Gastrocnemius medialis (tissue), 4 donors: ENCODE data around the gene TAF1B. TPM values are rescaled to one million over a fixed set of nuclear protein-coding genes. Genes with fewer than 3 reads are reported as not detected.

Experiments used
- ATAC-seq, 2 donors: fragments of 150-250 bp; one replicate each; pipeline ENCODE4 v1.9.1; 2016
- DNase-seq, 2 donors: peaks; one replicate each; pipeline ENCODE4 v3.0.0-alpha.2; 2019
- H3K27ac ChIP-seq, 4 donors: fragments of 200-600 bp; sonication (generic); 1 replicate in 1 of 4; 2 replicates in 3 of 4; pipeline ENCODE4 v1.5.1; 2016 to 2018; ENCODE audit warnings: mild to moderate bottlenecking in 2 of 4, moderate library complexity in 1 of 4
- H3K27me3 ChIP-seq, 3 donors: fragments of 200-600 bp; sonication (generic) in 2 of 3; 1 replicate in 1 of 3; 2 replicates in 2 of 3; pipeline versions ENCODE4 v1.5.1 to v1.6.0; 2016 to 2019; ENCODE audit warnings: mild to moderate bottlenecking in 1 of 3, moderate library complexity in 1 of 3
- H3K36me3 ChIP-seq, 2 donors: fragments of 200-600 bp; sonication (generic) in 1 of 2; one replicate each; pipeline ENCODE4 v1.5.1; 2017 to 2018
- H3K4me1 ChIP-seq, 2 donors: fragments of 200-600 bp; sonication (generic) in 1 of 2; one replicate each; pipeline ENCODE4 v1.5.1; 2016 to 2017; ENCODE audit warnings: mild to moderate bottlenecking in 2 of 2
- H3K4me3 ChIP-seq, 4 donors: fragments of 200-600 bp; sonication (generic) in 3 of 4; 1 replicate in 1 of 4; 2 replicates in 3 of 4; pipeline ENCODE4 v1.5.1; 2016 to 2019; ENCODE audit warnings: mild to moderate bottlenecking in 2 of 4
- H3K9me3 ChIP-seq, 3 donors: fragments of 200-600 bp; sonication (generic) in 2 of 3; 1 replicate in 1 of 3; 2 replicates in 2 of 3; pipeline ENCODE4 v1.5.1; 2016 to 2019
- POLR2A ChIP-seq, 2 donors: fragments of 450-650 bp; IDR thresholded peaks; one replicate each; pipeline ENCODE4 v1.6.1; 2017; ENCODE audit warnings: antibody characterized with exemption in 2 of 2, mild to moderate bottlenecking in 2 of 2, moderate library complexity in 2 of 2
- in situ Hi-C, 4 donors: fragments of 200-750 bp; cut with MboI; loops; one replicate each; pipeline versions ENCODE4 v1.15.0 to v1.8.0; 2017; ENCODE audit warnings: low sequenced_read_pairs in 4 of 4
- intact Hi-C: fragments of 100-400 bp; cut with DNase I; formaldehyde crosslinking; loops from one replicate; pipeline ENCODE4 v1.15.1; 2023; ENCODE audit warnings: low total_unique reads
- total RNA-seq, 4 donors: library from RNA; depleted of rRNA; stranded (reverse); fragments of >200 nt; gene quantifications; one replicate each; pipeline versions ENCODE4 v1.1.0 to v1.2.3, GENCODE V29; 2016
- TF ChIP-seq, protein P1 (sequence below), 5 experiments: fragments of 450-650 bp in 3 of 5; fragments of 200-600 bp in 2 of 5; sonication (generic) in 2 of 5; IDR thresholded peaks in 4 of 5; conservative IDR thresholded peaks in 1 of 5; 1 replicate in 4 of 5; 2 replicates in 1 of 5; pipeline ENCODE4 v1.5.1; 2016 to 2019; ENCODE audit warnings: antibody characterized with exemption in 5 of 5, mild to moderate bottlenecking in 3 of 5, moderate library complexity in 3 of 5

TAF1B gene
- total RNA-seq, 4 donors from 2014 or later, result 5.0 to 8.4 (median 7.3) TPM

DNA sequence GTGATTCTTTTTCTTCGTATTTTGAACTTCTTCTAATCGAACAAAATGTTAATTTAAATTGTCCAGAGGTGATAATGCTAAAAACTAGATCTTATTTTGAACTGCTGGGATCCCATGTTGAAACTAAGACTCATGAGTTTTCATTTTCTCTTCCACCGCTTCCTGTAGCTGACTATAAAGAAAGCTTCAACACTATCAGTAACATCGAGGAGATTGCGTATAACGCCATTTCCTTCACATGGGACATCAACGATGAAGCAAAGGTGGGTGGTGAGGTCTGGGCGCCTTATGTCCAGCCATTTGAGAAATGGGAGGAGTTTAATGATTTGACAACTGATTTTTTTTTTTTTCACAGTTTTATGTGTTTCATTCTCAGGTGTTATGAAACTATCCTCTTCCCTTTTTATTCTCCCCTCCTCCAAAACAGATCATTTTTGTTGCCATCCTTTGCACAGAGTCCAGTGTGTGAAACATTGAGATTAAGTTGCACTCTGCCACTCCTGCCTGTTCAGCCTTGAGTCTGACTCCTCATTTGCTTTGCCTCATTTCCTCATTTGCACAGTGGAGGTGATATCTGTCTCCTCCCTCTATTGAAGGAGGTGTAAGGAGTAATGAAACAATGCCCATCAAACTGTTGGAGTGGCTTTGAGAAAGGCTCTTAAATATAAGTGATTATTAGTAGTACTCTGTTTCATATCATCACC lies 122.0 kb downstream of the TAF1B start:
- Histone ChIP-seq H3K4me1 (no peaks in the 10 kb centered on the region), H3K9me3 (no peaks in the 10 kb centered on the region), H3K4me3 (no peak overlapping the region), H3K27ac (no peak overlapping the region), H3K27me3 (no peaks in the 10 kb centered on the region), H3K36me3 (no peaks in the 10 kb centered on the region)
- intact Hi-C loops (no loop called here), in situ Hi-C loops (no loop called here)
- TF ChIP-seq, protein P1, sequence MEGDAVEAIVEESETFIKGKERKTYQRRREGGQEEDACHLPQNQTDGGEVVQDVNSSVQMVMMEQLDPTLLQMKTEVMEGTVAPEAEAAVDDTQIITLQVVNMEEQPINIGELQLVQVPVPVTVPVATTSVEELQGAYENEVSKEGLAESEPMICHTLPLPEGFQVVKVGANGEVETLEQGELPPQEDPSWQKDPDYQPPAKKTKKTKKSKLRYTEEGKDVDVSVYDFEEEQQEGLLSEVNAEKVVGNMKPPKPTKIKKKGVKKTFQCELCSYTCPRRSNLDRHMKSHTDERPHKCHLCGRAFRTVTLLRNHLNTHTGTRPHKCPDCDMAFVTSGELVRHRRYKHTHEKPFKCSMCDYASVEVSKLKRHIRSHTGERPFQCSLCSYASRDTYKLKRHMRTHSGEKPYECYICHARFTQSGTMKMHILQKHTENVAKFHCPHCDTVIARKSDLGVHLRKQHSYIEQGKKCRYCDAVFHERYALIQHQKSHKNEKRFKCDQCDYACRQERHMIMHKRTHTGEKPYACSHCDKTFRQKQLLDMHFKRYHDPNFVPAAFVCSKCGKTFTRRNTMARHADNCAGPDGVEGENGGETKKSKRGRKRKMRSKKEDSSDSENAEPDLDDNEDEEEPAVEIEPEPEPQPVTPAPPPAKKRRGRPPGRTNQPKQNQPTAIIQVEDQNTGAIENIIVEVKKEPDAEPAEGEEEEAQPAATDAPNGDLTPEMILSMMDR (IDR thresholded peaks at IDR 0.05 in 4 of 5, conservative IDR thresholded peaks at IDR 0.05 in 1 of 5), result no peak
- TF ChIP-seq POLR2A (IDR thresholded peaks at IDR 0.05), result no peak
- DNase-seq (no peak), ATAC-seq (no peak)

DNA sequence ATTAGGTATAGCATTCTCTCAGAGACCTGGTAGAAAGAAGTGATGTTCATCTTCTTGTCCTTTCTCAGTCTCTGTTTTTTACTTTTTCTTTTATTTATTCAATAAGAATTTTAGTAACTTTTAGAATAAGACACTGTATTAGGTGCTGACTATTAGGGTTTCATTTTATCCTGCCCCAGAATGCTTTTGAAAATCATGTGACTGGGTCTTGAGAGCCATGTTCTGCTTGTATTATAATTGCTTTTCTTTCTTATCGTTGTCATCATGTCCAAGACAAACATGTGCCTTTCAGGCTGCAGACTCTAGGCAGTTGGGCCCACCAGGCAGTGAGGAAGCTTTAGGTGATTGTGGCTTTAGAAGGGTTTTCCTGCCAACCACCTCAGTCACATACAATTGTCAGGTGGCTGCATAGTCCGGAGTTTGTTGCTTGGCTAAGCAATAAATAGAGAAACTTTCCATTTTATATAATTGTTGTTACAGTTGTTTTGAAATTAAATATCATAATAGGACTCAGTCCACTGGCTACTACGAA lies 123.3 kb downstream of the TAF1B start:
- no peak for ATAC-seq
- in situ Hi-C loops, result no loop called here
- H3K36me3 ChIP-seq, result no peaks in the 10 kb centered on the region
- H3K9me3 ChIP-seq, result no peaks in the 10 kb centered on the region
- intact Hi-C loops, result no loop called here
- H3K4me1 ChIP-seq, result no peaks in the 10 kb centered on the region
- TF ChIP-seq, protein P1 (IDR thresholded peaks at IDR 0.05 in 4 of 5, conservative IDR thresholded peaks at IDR 0.05 in 1 of 5), result no peak
- no peak for TF ChIP-seq POLR2A (IDR thresholded peaks at IDR 0.05)
- no peak overlapping the region for H3K27ac ChIP-seq
- no peaks in the 10 kb centered on the region for H3K27me3 ChIP-seq
- no peak for DNase-seq
- no peak overlapping the region for H3K4me3 ChIP-seq

DNA sequence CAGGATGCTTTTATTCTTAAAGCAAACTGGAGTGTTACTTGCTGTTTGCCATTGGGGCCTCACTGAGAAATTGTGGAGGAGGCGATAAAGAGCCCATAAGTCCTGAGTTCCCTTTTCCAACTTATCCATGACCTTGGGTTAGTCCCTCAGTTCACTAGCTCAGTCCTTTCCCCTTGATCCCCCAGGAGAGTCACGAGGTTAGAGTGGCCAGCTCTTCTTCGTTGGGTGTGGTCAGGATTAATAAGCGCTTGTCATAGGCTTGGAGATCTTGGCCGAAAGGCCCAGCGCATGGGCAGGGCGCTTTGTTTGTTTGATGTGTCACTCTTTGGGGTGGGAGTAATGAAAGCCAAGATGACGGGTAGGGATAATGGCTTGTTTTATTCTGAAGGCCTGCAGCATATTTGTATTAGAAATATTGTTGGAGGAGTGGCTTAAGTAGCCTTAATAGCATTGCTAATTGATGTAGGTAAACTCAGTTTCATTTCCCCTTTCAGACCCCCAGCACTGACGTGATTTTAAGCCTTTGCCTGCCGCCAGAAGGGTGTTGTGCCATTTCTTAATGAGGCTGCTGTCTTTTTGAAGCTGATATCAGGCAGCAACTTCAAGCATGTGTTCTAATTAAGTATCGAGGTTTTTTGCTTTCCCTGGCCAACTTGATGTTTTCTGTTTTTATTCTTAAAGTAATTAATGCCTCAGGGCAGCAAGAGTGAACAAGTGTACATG lies 123.9 kb downstream of the TAF1B start:
- H3K9me3 ChIP-seq, result no peaks in the 10 kb centered on the region
- in situ Hi-C loops, result no loop called here

DNA sequence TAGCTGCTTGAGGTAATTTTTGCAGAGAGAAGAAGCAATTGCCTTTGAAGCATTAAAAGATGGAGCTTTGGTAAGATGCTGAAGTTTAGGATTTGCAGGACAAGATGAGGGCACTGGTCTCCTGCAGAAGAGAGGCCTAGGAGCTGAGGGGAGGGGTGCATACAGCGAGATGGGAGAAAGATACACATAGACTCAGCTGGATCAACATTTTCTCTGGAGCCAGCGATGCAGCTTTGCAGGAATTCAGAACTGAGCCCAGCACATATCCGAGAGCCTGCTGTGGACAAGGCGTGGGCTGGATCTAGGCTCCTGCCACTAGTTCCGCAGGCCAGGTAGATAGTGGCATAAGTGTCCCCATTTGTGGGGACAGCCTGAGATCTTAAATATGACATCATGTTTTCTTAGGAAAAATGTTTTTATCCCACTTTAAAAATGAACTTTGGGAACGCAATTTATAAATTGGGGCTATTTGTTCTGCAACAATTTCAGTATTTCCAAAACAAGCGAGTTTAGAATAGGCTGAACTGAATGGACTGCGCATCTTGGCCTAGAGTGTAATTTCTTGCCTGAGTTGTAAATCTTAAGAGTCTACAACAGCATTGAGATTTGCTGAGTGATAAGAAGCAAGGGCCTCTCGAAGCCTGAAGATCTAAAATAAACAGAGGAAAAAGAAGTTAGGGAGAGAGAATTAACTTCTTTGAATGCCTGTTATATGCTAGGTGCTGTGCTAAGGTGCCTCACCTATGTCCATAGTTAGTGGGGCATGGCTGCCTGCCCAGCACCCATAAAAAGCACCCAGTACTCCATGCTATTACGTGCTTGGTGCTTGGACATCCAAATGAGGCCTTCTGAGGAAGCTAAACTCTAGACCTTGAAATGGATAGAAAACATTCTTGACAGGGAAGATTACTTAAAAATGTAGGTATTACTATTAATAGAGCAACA lies 125.6 kb downstream of the TAF1B start:
- no peak overlapping the region for H3K27ac ChIP-seq
- H3K27me3 ChIP-seq, result no peaks in the 10 kb centered on the region
- in situ Hi-C loops (no loop called here), intact Hi-C loops (no loop called here)
- no peak for TF ChIP-seq POLR2A (IDR thresholded peaks at IDR 0.05)
- TF ChIP-seq, protein P1 (IDR thresholded peaks at IDR 0.05 in 4 of 5, conservative IDR thresholded peaks at IDR 0.05 in 1 of 5), result no peak
- no peaks in the 10 kb centered on the region for H3K9me3 ChIP-seq
- no peaks in the 10 kb centered on the region for H3K36me3 ChIP-seq
- no peaks in the 10 kb centered on the region for H3K4me1 ChIP-seq
- ATAC-seq (no peak), DNase-seq (no peak)
- H3K4me3 ChIP-seq, result no peak overlapping the region

More for the DNA sequence above, 123.9 kb downstream of the TAF1B start:
- intact Hi-C loops, result no loop called here
- ATAC-seq (no peak), DNase-seq (no peak)
- Histone ChIP-seq H3K4me3 (no peak overlapping the region), H3K36me3 (no peaks in the 10 kb centered on the region), H3K27me3 (no peaks in the 10 kb centered on the region), H3K4me1 (no peaks in the 10 kb centered on the region), H3K27ac (no peak overlapping the region)
- TF ChIP-seq, protein P1 (IDR thresholded peaks at IDR 0.05 in 4 of 5, conservative IDR thresholded peaks at IDR 0.05 in 1 of 5), result no peak
- no peak for TF ChIP-seq POLR2A (IDR thresholded peaks at IDR 0.05)
